M059J (cell line): ENCODE results near the gene MRPS6. TPM values are rescaled to one million over a fixed set of nuclear protein-coding genes. Genes with fewer than 3 reads are reported as not detected.

Experiments
- DNase-seq: peaks from one replicate; pipeline ENCODE4 v3.0.0-alpha.2; 2012; ENCODE audit warnings: low read depth
- total RNA-seq: library from RNA; depleted of rRNA; stranded (reverse); fragments of >200 nt; shearing (Covaris generic); gene quantifications from 2 replicates; pipeline ENCODE4 v1.2.3, GENCODE V29; 2014; rRNA removed

Gene MRPS6
- total RNA-seq, result 46.3 and 72.1 TPM in 2 replicates

- DNase-seq, result peak; percentile 88
Measured at GRCh38 chr21:34073032-34073748, at the start of gene MRPS6, which contains the start of gene SLC5A3. MRPS6 (plus strand) TSS chr21:34073578; CDS start chr21:34073701, 123 bp downstream. SLC5A3 (plus strand) TSS chr21:34073578; CDS start chr21:34095199, 21,621 bp downstream.

DNA sequence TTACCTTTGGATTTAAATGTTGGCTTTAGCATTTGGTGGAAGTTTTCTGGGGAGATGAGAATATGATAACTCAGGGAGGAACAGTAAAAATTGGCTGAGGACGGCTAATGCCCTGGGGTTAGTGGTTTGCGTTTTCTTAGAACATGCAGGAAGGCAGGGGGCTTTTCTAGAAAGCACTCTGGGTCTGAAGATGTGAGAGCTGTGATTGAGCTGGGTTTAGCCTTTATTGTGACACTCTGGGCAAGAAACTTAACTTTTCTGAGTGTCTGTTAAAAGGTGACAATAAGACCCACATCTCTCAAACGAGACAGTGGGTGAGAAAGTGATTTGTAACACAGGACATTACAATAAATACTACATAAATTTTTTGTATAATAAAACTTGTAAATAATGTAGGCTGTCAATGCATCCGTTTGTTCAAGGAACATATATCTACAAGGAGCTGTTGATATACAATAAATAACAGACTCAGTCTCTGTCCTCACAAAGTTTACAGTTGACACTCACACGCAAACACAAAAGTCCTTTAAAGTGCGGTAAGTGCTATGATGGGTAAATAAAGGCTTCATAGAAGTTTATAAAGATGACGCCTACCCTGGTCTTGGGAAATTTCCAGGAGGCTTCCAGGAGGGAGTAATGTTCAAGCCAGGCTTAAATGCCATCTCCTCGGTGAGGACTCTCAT, 49.5 kb upstream of the MRPS6 start:
- DNase-seq, result no peak

DNA sequence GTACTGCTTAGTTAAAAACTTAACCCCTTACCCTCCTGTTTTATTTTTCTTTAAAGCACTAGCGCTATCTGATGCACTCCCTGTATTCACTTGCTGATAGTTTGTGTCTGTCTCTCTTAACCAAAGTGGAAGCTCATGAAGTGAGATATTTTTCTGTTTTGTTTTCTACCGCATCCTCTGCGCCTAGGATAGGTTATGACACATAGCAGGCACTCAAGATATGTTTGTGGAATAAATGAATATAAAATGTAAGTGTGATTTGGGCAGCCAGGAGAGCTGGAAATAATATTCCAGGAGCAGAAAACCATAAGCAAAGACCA, 49.0 kb upstream of the MRPS6 start:
- no peak for DNase-seq

GRCh38 chr21:34027721-34028461, 45.5 kb upstream of the MRPS6 start:
- peak; percentile 63 for DNase-seq

GRCh38 chr21:34029743-34030528, 43.4 kb upstream of the MRPS6 start:
- peak; percentile 60 for DNase-seq

DNA sequence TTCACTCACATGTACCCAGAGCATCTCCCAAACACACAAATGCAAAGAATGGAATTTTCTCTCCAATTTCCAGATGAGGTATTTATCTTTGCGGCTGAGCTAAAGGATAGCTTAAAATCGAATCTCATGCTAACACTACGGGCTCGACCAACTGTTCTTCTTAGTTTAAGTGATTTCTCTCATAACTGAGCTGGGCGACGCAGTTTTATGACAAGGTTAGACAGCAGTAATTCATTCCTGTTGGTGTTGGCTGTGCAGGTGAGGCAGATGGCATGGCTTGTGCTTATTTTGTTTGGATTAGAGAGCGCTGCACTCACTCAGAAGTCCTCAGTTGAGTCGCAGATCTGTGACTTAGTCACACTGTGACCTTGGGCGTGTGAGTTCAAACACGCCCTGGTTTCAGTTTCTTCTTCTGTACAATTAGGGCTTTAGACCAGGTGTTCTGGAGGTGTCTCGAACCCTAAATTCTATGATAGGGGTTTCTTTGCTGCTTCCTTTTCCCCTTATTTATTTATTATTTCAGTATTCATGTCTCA, 41.5 kb upstream of the MRPS6 start:
- DNase-seq, result no peak

- no peak for DNase-seq
Measured at GRCh38 chr21:34034369-34035014, 38.9 kb upstream of the MRPS6 start.

GRCh38 chr21:34035619-34036354, 37.6 kb upstream of the MRPS6 start:
- DNase-seq, result no peak

GRCh38 chr21:34037009-34037795, 36.2 kb upstream of the MRPS6 start:
- peak; percentile 68 for DNase-seq

DNA sequence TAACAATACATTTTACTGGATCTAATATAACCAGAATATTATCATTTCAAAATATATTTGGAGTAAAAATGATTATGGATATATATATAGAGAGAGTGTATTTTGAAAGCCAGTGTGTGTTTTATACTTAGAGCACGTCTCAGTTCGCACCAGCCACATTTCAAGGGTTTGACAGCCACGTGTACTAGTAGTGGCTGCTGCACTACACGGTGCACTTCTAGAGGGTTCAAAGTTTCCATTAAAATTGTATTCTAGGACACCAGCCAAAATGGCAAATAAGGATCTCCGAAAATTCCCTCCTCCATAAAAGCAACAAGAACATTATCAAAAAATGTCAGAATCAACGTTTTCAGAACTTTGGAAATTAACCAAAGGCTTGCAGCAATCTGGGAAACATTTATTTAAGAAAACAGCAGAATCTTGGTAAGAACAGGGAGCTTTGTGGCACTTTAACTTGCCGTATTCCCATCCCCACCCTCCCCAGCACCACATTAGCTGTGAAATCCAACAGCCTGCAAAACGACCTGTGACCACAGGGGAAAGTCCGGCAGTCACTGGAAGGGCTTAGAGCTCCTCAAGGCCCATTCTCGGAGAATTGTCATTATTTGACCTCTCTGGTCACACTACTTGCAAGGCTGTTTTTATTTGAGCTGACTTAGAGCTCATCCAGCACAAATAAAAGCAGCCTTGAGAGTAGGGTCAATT, 33.5 kb upstream of the MRPS6 start:
- DNase-seq, result no peak

- DNase-seq, result no peak
Measured at GRCh38 chr21:34042735-34043134, 30.6 kb upstream of the MRPS6 start.

- no peak for DNase-seq
Measured at GRCh38 chr21:34043333-34043732, 30.0 kb upstream of the MRPS6 start.

GRCh38 chr21:34046917-34047316, 26.5 kb upstream of the MRPS6 start:
- no peak for DNase-seq

- no peak for DNase-seq
Measured at GRCh38 chr21:34047835-34048234, 25.5 kb upstream of the MRPS6 start.

DNA sequence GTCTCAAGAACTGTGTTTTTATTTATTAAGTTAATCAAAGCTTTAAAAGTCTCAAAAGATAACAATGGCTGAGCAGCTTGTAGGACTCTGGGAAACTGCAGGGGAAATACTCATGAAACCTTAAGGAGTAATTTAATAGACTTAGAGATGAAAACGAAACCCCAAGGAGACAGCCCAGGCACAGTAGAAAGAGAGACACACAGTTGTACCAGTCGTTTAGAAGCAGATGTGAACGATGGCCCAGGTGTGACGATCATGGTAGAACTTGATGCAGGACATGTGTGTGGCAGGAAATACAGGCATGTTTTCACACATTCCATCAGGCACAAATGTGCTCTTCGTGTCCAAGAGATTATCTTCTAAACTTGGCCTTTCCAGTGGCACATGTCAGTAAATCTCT, 21.2 kb upstream of the MRPS6 start:
- DNase-seq, result no peak

GRCh38 chr21:34054259-34054658, 19.1 kb upstream of the MRPS6 start:
- no peak for DNase-seq

- no peak for DNase-seq
Measured at GRCh38 chr21:34055615-34056014, 17.8 kb upstream of the MRPS6 start.

DNA sequence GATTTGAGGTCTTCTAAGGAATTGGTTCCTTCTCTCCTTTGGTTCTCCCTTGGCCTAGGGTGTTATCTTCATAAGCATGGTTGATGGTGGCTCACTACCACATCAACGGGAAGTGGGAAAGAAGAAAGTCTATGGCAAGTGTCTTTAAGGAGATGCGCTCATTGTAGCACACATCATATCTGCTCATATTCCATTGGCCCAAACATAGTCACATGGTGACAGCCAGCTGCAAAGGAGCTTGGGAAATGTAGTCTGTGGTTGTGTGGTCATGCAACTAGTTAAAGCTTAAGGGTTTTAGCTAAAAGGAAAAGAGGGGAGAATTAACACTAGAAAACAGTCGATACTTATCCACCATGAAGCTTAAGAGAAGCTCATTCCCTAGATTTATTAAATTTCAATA, 11.4 kb upstream of the MRPS6 start:
- DNase-seq, result no peak

GRCh38 chr21:34065027-34065426, 8.4 kb upstream of the MRPS6 start:
- no peak for DNase-seq
